B cell (primary cell): Measurements from ENCODE around the gene PEX5. TPM values are rescaled to one million over a fixed set of nuclear protein-coding genes. Genes with fewer than 3 reads are reported as not detected.

Source experiments
- ATAC-seq: fragments of 200-7000 bp; cut with Tn5 transposase; one replicate; pipeline ENCODE4 v1.10.0; 2021; ENCODE audit warnings: low read depth, mild to moderate bottlenecking, moderate number of reproducible peaks, moderate library complexity
- CTCF ChIA-PET: fragments of 350-600 bp; sonication (Branson Sonifier 250); formaldehyde crosslinking; loops from one replicate; lab custom pipeline; 2021; ENCODE audit warnings: antibody characterized with exemption, inconsistent platforms; lab: Charles Lee
- POLR2A ChIA-PET: fragments of 350-600 bp; sonication (Branson Sonifier 250); formaldehyde crosslinking; loops from one replicate; lab custom pipeline; 2021; ENCODE audit warnings: antibody characterized with exemption; lab: Charles Lee
- DNase-seq: peaks from one replicate; pipeline ENCODE4 v3.0.0; 2013
- H2AFZ ChIP-seq: 2 replicates; pipeline ENCODE4 v1.6.1; 2012; ENCODE audit warnings: mild to moderate bottlenecking, low read depth, low read length; ENCODE audit not compliant: insufficient read depth, poor library complexity, severe bottlenecking
- H3K27ac ChIP-seq, 2 donors: 1 replicate in 1 of 2; 2 replicates in 1 of 2; pipeline ENCODE4 v1.5.1; 2012 to 2013; ENCODE audit warnings: low read length in 2 of 2, mild to moderate bottlenecking in 2 of 2, moderate library complexity in 1 of 2
- H3K27me3 ChIP-seq, 4 experiments: fragments of 200-600 bp in 1 of 4; sonication (generic) in 1 of 4; replicated peaks in 1 of 4; 1 replicate in 2 of 4; 2 replicates in 2 of 4; pipeline versions ENCODE4 v1.6.1 to v1.7.0; 2013 to 2016; ENCODE audit warnings: low read length in 3 of 4, mild to moderate bottlenecking in 2 of 4, mixed read lengths in 1 of 4, moderate library complexity in 1 of 4; ENCODE audit not compliant: insufficient read depth in 4 of 4, control insufficient read depth in 3 of 4; ENCODE audit errors: control extremely low read depth in 1 of 4
- H3K36me3 ChIP-seq, 2 experiments: replicated peaks in 1 of 2; 1 replicate in 1 of 2; 2 replicates in 1 of 2; pipeline versions ENCODE4 v1.6.1 to v1.7.1; 2013; ENCODE audit warnings: low read length in 1 of 2; ENCODE audit not compliant: insufficient read depth in 2 of 2, control insufficient read depth in 1 of 2; ENCODE audit errors: control extremely low read depth in 1 of 2, extremely low read depth in 1 of 2
- H3K4me1 ChIP-seq, 2 donors: fragments of 200-600 bp in 1 of 2; sonication (generic) in 1 of 2; 1 replicate in 1 of 2; 2 replicates in 1 of 2; pipeline versions ENCODE4 v1.5.1 to v1.6.1; 2013 to 2017; ENCODE audit warnings: low read length in 2 of 2; ENCODE audit not compliant: control insufficient read depth in 2 of 2, insufficient read depth in 2 of 2
- H3K4me2 ChIP-seq: replicated peaks from 2 replicates; pipeline ENCODE3; 2012; ENCODE audit warnings: mild to moderate bottlenecking, low read depth, low read length; ENCODE audit not compliant: poor library complexity, severe bottlenecking
- H3K4me3 ChIP-seq, 5 experiments: fragments of 200-600 bp in 1 of 5; sonication (generic) in 1 of 5; 1 replicate in 3 of 5; 2 replicates in 2 of 5; pipeline versions ENCODE4 v1.5.1 to v1.7.0; 2011 to 2016; ENCODE audit warnings: low read length in 4 of 5, mild to moderate bottlenecking in 4 of 5, low read depth in 2 of 5, control low read depth in 1 of 5, moderate library complexity in 1 of 5; ENCODE audit not compliant: insufficient read depth in 1 of 5; ENCODE audit errors: control extremely low read depth in 1 of 5, extremely low read depth in 1 of 5
- H3K79me2 ChIP-seq: fragments of 200-600 bp; sonication (generic); one replicate; pipeline ENCODE4 v1.6.0; 2016; ENCODE audit warnings: low read length; ENCODE audit not compliant: control insufficient read depth, insufficient read depth
- H3K9ac ChIP-seq: fragments of 200-600 bp; sonication (generic); 2 replicates; pipeline ENCODE4 v1.6.1; 2017; ENCODE audit warnings: mild to moderate bottlenecking, low read length, moderate library complexity
- H3K9me3 ChIP-seq, 3 donors: one replicate each; pipeline versions ENCODE4 v1.6.1 to v1.7.1; 2013; ENCODE audit warnings: low read length in 2 of 3; ENCODE audit not compliant: control insufficient read depth in 2 of 3, insufficient read depth in 1 of 3; ENCODE audit errors: control extremely low read depth in 1 of 3
- H4K20me1 ChIP-seq: 2 replicates; pipeline ENCODE4 v1.6.0; 2012; ENCODE audit warnings: mild to moderate bottlenecking, low read length; ENCODE audit not compliant: insufficient read depth, control insufficient read depth, poor library complexity, severe bottlenecking
- H3K27ac Mint-ChIP-seq: one replicate; pipeline ENCODE4 v1.8.0; 2021; ENCODE audit warnings: mixed read lengths
- H3K27me3 Mint-ChIP-seq: one replicate; pipeline ENCODE4 v1.8.0; 2021; ENCODE audit warnings: mixed read lengths
- H3K4me1 Mint-ChIP-seq: one replicate; pipeline ENCODE4 v1.8.0; 2021; ENCODE audit warnings: mixed read lengths
- H3K4me3 Mint-ChIP-seq: one replicate; pipeline ENCODE4 v1.8.0; 2021; ENCODE audit warnings: mixed read lengths
- H3K9me3 Mint-ChIP-seq: one replicate; pipeline ENCODE4 v1.8.0; 2022; ENCODE audit warnings: mixed read lengths; ENCODE audit not compliant: insufficient read depth
- CTCF ChIP-seq: fragments of 200-600 bp; IDR thresholded peaks from one replicate; pipeline ENCODE4 v1.8.0; 2022; ENCODE audit warnings: antibody characterized with exemption, mild to moderate bottlenecking
- EZH2 ChIP-seq: IDR thresholded peaks from 2 replicates; pipeline ENCODE4 v1.6.1; 2012; ENCODE audit warnings: borderline replicate concordance, low read depth, mild to moderate bottlenecking, moderate library complexity, low read length; ENCODE audit not compliant: insufficient read depth, poor library complexity, severe bottlenecking
- WGBS: methylation state at CpG from one replicate; pipeline ENCODE4 v1.1.5; 2013; ENCODE audit warnings: missing lambda C conversion rate; ENCODE audit not compliant: insufficient coverage; 5-methylcytosine and 5-hydroxymethylcytosine counted together
- intact Hi-C: fragments of 100-400 bp; cut with micrococcal nuclease; formaldehyde crosslinking; loops from one replicate; pipeline ENCODE4 v1.10.0; 2022
- polyA plus RNA-seq: library from polyadenylated mRNA; depleted of rRNA; stranded (reverse); fragments of >200 nt; gene quantifications from 2 replicates; pipeline ENCODE4 v1.2.3, GENCODE V29; 2012
- total RNA-seq, 2 donors: library from RNA; stranded (reverse); fragments of 120-200 nt in 1 of 2; gene quantifications; 1 replicate in 1 of 2; 2 replicates in 1 of 2; pipeline versions ENCODE4 v1.2.3 to v1.2.4, GENCODE V29; 2013 to 2022

The PEX5 gene
- total and polyA plus RNA-seq, 2 donors (not counting 1 experiment from before 2014, with no cell fraction given) = 11.4 to 35.0 TPM

GRCh38 chr12:7146906-7147305 lies 42.6 kb upstream of the PEX5 start:
- TF ChIP-seq EZH2 (no peak), CTCF (no peak)
- Histone ChIP-seq H3K79me2 (no peaks in the 10 kb centered on the region), H3K27me3 (no peaks in the 10 kb centered on the region), H3K4me3 (no peak overlapping the region), H3K27ac (no peak overlapping the region), H3K4me2 (no peak overlapping the region), H3K36me3 (peaks cover 1 to 27% of the 10 kb centered on the region in 2 experiments), H3K9ac (no peak overlapping the region), H2AFZ (no peak overlapping the region), H3K4me1 (no peaks in the 10 kb centered on the region), H4K20me1 (no peaks in the 10 kb centered on the region), H3K9me3 (no peaks in the 10 kb centered on the region)
- H3K4me3 Mint-ChIP-seq = no peak overlapping the region
- WGBS = 98% methylated on average over 7 of the region's 7 CpGs
- ChIA-PET CTCF (interaction anchor here (0.9 to 1.2 kb wide), 3 partner anchors 8 to 24 kb away, joined by 3 read pairs; no protein-coding TSS in a partner anchor), POLR2A (no interaction called here)
- ATAC-seq = no peak
- H3K4me1 Mint-ChIP-seq = peaks cover under 1% of the 10 kb centered on the region
- DNase-seq = no peak
- intact Hi-C loops = no loop called here
- H3K27me3 Mint-ChIP-seq = no peaks in the 10 kb centered on the region
- H3K9me3 Mint-ChIP-seq = no peaks in the 10 kb centered on the region
- no peak overlapping the region for H3K27ac Mint-ChIP-seq

DNA sequence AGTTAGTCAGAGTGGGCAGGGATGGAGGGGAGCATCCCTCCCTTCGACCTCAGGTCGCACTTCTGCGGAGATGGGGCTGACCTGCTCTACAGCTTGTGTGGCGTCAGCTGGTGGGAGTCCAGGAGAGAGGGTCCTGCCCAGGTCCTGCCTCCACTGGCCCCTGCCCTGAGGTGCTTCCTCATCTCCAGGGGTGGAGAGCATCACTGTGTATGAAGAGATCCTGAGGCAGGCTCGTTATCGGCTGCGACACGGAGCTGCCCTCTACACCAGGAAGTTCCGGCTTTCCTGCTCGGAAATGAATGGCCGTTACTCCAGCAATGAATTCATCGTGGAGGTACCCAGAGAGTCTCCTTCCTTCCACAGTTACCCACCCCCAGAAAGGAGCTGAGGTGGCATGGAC lies 39.1 kb upstream of the PEX5 start:
- Histone ChIP-seq H3K27me3 (no peaks in the 10 kb centered on the region), H3K9me3 (no peaks in the 10 kb centered on the region), H3K36me3 (peaks cover 1 to 28% of the 10 kb centered on the region in 2 experiments), H3K9ac (no peak overlapping the region), H4K20me1 (no peaks in the 10 kb centered on the region), H3K4me3 (no peak overlapping the region), H3K4me2 (no peak overlapping the region), H3K4me1 (no peaks in the 10 kb centered on the region), H3K27ac (no peak overlapping the region), H2AFZ (no peak overlapping the region), H3K79me2 (no peaks in the 10 kb centered on the region)
- POLR2A ChIA-PET = no interaction called here
- TF ChIP-seq CTCF = no peak
- no peak for TF ChIP-seq EZH2
- CTCF ChIA-PET = interaction anchor here (0.7 to 1.6 kb wide), 2 partner anchors 9 to 14 kb away, joined by 3 to 8 read pairs; no protein-coding TSS in a partner anchor
- WGBS = 95% methylated on average over 7 of the region's 12 CpGs
- no peak overlapping the region for H3K4me3 Mint-ChIP-seq
- no peaks in the 10 kb centered on the region for H3K27me3 Mint-ChIP-seq
- H3K9me3 Mint-ChIP-seq = no peaks in the 10 kb centered on the region
- DNase-seq (no peak), ATAC-seq (no peak)
- no peak overlapping the region for H3K27ac Mint-ChIP-seq
- intact Hi-C loops = no loop called here
- no peaks in the 10 kb centered on the region for H3K4me1 Mint-ChIP-seq
